Endometrial microvascular endothelial cells (primary cell): ENCODE results near the gene SPATS2. TPM values are rescaled to one million over a fixed set of nuclear protein-coding genes. Genes with fewer than 3 reads are reported as not detected.

Source experiments
- in situ Hi-C: cut with HindIII; loops from 2 replicates; pipeline ENCODE4 v1.10.0; 2017; ENCODE audit warnings: low sequenced_read_pairs, low pct_unique_long_range_greater_than_20kb; ENCODE audit errors: inconsistent ontology term
- total RNA-seq: library from RNA; depleted of rRNA; stranded (reverse); fragments of >200 nt; gene quantifications from one replicate; pipeline ENCODE4 v1.2.3, GENCODE V29; 2015; ENCODE audit errors: inconsistent ontology term

The SPATS2 gene
- total RNA-seq, 1 donor from 2014 or later: 65.6 TPM

DNA sequence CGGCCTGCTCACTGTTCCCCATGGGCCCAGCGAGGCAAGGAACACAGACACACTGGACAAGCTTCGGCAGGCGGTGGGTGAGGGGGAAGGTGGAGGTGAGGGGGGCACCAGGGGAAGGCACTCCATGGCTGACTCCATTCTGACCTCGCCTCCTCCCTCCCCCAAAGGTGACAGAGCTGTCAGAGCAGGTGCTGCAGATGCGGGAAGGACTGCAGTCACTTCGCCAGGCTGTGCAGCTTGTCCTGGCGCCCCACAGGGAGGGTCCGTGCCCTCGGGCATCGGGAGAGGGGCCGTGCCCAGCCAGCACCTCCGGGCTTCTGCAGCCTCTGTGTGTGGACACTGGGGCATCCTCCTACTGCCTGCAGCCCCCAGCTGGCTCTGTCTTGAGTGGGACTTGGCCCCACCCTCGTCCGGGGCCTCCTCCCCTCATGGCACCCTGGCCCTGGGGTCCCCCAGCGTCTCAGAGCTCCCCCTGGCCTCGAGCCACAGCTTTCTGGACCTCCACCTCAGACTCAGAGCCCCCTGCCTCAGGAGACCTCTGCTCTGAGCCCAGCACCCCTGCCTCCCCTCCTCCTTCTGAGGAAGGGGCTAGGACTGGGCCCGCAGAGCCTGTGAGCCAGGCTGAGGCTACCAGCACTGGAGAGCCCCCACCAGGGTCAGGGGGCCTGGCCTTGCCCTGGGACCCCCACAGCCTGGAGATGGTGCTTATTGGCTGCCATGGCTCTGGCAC is 190.1 kb downstream of the SPATS2 start:
- in situ Hi-C loops: no loop called here

DNA sequence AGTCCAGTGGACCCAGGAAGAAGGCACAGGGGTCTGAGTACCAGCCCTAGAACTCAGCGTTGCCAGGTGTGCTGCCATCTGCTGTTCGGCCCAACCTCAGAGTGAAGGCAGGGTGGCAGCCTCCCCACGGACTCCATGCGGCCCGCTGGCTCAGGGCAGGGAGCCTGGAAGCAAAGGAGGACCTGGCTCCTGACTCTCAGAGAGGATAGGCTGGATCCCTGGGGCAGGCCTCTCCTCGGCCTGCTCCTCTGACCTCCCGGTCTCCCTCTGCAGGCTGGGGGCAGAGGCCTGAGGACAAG is 190.6 kb downstream of the SPATS2 start:
- in situ Hi-C loops: no loop called here

DNA sequence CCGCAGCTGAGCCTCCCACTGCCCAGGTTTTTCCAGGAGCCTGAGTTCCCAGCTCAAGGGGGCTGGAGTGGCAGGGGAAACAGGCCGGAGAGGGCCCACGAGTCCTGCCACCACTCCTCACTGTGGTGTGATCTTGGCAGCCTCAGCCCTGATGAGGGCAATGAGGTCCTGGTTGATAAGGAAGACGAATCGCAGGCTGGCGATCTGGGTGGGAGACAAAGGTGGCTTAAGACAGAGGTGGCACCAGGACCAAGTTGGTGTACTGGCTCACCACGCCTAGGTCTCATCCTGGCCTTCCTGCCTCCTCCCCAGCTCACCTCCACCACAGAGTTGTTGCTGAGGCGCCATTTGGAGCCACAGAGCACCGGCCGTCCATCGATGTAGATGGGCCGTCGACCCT is 191.3 kb downstream of the SPATS2 start:
- in situ Hi-C loops: no loop called here

DNA sequence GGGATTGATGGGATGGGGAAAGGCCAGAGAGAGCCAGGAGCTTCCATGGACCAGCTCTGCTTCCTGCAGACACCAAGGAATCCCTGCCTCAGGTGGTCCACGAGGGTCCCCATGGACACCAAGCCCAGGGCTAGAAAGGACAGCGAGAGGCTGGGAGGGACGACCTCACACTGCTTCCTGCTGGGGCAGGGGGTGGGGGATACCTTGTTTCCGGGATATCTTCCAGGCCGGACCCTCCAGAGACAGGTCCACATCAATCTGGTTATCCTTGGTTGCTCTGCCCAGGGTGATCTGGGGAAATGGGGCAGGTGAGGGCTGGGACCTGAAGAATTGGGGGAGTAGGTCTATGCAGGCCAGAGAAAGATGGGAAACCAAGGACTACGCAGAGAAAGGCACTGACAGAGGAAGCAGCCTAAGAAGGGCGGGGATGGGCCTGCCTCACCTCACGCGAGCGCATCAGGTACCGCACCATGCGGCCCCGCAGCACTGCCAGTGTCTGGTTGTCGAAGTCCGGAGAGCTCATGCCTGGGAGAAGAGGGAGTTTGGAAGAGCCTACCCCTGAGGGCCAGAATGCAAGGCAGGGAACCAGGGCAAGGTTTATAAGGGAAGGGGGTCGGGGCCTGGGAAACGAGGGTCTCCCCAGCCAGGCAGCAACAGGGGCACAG is 191.9 kb downstream of the SPATS2 start:
- in situ Hi-C loops: no loop called here

DNA sequence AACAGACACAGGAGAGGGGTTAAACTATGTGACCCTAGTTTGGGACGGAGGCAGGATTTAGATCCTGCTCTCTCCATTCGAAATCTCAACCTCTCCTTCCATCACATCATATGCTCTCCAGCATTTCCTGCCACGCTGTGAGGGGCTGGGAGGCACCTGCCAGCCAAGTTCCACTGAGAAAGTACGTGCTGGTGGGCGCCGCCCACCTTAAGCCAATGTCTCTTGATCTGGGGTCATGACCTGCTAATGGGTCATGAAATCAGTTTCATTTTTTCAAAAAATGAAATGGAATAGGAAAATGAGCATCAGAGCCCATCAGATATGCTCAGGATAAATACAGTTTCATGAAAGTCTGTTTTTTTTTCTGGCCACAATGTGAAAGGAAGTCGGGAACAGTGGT is 193.4 kb downstream of the SPATS2 start:
- in situ Hi-C loops: no loop called here

DNA sequence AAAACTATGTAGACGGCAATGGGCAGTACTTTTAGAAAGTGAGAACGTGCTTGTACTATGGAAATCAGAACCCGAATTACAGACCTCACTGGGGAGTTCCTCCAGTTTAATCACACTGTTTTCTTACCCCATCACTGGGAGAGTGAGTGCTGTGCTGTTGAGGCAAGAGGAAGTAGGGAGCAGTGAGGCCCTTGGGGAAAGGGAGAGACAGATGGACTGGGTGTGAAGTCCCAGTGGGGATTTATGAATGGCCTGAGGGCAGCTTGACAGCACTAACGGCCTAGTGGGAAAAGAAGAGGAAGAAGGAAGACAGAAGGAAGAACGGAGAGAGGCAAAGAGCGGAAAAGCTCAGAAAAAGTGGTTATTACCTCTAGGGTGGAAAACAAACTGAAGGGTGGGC is 195.0 kb downstream of the SPATS2 start:
- in situ Hi-C loops: no loop called here

DNA sequence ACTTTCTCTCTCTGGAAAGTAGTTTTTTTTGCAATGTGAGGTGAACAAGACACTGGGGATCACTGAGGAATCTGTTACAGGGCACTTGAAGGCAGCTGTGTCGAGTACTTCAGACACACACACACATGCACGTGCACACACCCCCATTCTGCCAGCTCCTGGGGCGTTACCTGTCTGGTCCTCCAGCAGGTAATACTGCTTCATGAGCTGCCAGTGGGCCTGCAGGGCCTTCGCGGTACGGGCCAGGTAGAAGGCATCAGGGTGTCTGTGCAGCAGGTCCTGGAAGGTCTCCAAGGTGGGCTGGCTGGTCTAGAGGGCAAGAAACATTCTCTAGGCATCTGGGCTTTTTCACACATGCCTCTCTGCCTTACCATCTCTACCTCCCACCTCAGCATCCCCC is 195.6 kb downstream of the SPATS2 start:
- in situ Hi-C loops: no loop called here

DNA sequence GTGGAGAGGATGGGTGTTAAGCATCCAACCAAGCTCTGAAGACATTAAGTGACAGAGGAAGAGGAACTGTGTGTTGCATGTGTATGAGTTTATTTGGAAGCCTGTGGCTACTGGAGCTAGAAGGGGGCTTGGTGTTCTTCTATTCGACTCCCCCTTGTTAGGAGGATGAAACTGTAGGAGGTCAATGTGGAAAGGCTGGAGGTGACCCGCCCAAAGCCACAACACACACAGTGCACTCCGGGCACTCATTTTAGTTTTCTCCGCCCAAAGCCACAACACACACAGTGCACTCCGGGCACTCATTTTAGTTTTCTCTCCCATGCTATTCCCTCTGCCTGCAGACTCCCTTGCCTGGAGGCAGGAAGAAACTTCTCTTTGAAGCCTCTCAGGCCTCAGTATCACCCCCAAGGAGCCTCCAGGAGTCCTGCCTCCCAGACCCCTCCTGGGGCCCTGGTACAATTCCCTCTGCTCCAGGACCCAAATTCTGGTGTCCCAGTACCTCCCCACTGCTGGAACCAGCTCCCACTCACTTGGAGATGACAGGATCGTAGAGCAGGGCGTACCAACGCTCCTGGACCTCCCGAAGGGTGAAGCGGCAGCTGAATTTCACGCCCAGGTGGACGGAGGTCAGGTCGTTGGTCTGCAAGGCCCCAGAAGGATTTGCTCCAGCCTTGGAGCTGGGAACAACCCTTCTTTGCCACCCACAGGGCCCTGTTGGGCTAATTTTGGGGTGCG is 196.9 kb downstream of the SPATS2 start:
- in situ Hi-C loops: no loop called here

DNA sequence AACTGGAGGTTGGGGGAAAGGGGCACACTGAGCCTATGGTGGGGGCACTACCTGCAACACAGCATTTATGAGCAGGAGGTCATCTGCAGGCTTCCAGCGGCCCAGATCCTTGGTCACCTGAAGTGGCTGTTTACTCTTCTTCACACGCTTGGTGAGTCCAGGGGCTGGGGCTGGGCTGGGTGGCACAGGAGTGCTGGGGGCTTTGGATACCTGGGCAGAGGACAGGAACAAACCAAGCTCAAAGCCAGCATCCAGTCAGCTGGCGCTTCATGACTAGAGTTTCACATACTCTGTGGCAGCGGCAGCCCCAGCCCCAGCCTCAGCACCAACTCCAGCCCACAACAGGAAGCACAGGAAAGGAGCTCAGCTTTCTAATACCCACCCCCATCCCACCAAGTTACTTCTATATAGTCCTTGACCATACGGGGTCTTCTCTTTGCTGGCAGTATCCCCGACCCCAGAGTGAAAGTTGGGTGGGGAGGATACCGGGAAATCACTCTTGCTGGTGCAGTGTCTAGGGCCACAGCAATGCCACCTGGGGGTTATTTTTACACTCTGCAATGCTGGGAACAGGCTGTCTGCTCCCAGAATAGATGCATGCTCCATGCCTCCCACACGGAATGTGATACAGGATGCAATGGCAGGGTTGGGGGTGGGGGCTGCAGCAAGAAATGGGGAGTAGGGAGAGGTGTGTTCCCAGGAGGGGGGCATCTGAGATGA is 197.6 kb downstream of the SPATS2 start:
- in situ Hi-C loops: no loop called here

DNA sequence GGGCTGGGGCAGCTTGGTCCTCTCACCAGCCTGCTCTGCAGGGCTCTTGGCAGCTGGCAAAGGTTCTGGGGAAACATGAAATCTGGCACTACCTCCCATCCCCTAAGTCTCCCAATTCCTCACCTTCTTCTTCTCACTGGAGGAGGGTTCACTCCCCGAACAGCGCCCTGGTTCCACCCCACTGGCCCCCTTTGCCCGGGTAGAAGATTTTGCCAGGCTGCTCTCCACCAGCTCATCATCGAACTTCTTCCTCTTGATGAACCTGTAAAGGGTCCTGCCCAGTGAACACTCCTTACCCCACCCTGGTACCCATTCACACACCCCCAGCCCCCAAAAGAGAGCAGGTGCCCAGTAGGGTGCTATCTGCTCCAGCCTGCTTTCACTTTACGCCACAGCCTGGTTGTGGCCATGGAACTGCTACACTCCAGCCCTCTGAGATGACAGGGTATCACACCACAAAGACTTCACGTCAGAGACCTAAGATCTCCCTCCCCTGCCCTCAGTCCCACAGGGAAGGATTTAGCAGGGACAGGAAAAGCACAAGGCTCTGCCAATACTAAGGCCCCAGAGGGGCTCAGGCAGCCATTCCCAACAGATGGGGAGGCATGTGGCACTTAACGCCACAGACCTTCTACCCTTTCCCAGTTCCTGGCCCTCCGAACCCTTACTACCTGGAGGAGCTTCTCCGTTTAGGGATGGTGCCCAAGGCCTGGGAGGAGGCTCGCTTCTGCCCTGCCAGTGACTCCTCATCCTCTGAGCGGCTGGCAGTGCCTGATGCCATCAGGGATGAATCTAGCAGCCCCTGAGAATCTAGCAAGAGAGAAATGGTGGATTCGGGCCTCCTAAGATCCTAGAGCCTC is 198.4 kb downstream of the SPATS2 start:
- in situ Hi-C loops: no loop called here

DNA sequence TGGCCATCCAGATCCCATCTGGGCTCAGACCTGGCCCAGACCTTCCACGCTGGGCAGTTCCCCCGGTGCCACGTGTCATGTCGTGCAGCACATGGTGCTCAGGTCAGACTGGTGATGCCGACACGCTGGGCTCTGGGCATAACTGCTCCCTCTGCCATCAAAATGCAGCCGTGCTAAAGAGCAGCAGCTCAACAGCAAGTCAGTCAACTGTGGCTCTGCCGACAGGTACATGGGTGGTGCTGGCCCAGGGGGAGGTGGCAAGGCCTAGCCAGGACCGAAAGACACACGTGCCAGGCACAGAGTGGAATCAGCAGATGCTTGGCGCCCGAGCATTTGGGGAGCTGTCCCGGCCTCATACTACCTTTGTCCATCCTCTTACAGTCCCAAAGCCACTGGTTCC is 199.1 kb downstream of the SPATS2 start:
- in situ Hi-C loops: no loop called here

DNA sequence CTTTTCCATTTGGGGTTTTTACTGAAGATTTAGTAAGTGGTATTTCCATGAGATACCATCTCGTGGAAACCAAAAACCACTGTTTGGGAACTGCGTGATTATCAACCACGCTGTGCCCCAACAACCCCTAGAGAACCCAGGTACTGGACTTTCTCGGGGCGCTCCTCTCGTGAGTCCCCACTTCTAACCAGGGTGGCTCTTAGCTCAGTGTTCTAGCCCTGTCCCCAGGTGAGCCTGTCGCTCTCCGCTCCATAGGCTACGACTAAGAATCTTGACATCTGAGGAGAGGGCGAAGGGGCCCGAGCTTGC is 200.0 kb downstream of the SPATS2 start:
- in situ Hi-C loops: no loop called here

DNA sequence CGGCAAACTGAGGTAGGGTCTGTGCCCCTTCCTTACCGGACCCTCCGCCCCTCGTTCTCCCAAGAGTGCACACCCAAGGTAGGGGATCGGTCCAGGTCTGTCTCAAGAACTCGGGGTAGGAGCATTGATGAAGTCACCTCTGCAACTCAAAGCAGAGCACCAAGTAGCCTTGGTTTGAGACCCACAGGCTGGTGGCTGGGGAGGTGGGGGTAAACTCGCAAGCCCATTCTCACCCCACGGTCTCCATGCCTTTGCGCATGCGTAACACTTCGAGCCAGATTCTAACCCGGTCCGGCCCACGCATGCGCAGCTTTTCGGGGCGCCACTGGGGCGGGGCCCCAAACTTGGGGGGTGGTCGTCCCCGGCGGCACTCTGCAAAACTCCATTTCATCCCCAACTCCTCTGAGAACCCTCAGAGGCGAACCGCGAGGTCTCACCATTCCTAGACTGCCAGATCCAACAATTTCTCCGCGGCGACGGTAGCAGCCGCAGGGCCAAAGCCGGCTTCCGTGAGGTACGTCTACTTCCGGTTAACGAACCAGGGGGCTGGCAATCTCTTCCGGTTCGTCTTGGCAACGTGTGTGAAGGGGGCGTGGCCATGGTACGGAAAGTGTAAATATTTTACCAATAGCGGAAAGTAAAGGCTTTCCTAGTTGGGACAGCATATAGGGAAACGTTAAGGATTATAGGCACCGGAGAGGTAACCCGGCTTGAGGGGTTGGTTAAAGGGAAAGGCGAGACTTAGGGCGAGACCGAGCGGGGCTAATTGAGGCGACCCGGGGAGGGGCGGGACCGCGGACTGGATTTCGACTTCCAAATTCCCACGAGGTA is 200.6 kb downstream of the SPATS2 start, which contains the start of gene MCRS1:
TSS of gene MCRS1 (minus strand) at position 532 of the 831 bp plus-strand sequence. CDS start 1,411 bp downstream, outside the sequence.
- in situ Hi-C loops: no loop called here

DNA sequence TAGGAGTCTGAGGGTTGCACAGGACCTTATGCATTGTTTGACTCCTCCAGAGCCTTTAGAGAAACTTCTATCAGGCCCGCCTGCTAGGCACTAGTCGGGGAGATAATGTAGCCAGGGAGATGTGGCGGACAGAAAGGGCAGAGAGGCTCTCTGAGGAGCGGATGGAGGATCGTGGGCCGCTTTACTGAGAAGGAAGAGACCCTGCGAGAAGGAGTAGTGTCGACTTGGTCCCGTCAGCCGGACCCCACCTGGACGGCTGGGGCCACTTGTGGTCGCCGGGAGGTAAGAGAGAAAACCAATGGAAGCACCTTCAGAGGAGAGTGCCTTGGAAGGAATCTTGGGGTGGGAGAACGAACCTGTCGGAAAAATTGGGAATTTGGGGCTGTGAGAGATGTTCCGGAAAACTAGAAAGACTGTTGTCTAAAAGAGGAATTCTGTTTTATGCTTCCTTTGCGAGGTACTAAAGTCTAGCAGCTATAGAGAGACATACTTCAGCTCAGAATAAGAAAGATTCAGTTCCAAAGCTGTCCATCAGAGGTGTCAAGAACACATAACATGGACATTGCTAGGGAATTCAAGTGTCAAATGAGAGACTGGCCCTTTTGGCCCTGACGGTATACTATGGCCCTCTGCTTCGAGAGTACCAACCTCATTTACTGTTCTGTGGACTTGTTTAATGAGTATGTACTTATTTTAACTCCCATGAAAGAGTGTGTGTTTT is 201.3 kb downstream of the SPATS2 start:
- in situ Hi-C loops: no loop called here
